GM06990 (cell line): Measurements from ENCODE around the gene MAPK1.
A peak's percentile ranks its signal among the peaks of the same experiment; 100 is the strongest.
"Not testable (repeated sequence)": the region's sequence is repeated elsewhere in the genome, so short reads cannot be mapped to it uniquely, and the experiment has no call there.

Experiments
- DNase-seq: peaks from one replicate; pipeline ENCODE4 v3.0.0-alpha.2; 2011; ENCODE audit not compliant: insufficient read length; ENCODE audit errors: extremely low read depth
- H3K27me3 ChIP-seq: replicated peaks from 2 replicates; pipeline ENCODE4 v1.6.0; 2011; ENCODE audit warnings: low read length; ENCODE audit not compliant: control insufficient read depth, insufficient read depth
- H3K36me3 ChIP-seq: 2 replicates; pipeline ENCODE4 v1.5.1; 2011; ENCODE audit warnings: low read length; ENCODE audit not compliant: control insufficient read depth, insufficient read depth
- H3K4me3 ChIP-seq: replicated peaks from 2 replicates; pipeline ENCODE4 v1.5.1; 2011; ENCODE audit warnings: low read depth, mild to moderate bottlenecking, control low read depth, low read length
- TF ChIP-seq, protein P1 (sequence below): IDR thresholded peaks from 2 replicates; pipeline ENCODE4 v1.5.1; 2011; ENCODE audit warnings: low read length, control low read depth, mild to moderate bottlenecking, inconsistent platforms; ENCODE audit not compliant: insufficient read depth, poor library complexity, severe bottlenecking

MAPK1 gene

DNA sequence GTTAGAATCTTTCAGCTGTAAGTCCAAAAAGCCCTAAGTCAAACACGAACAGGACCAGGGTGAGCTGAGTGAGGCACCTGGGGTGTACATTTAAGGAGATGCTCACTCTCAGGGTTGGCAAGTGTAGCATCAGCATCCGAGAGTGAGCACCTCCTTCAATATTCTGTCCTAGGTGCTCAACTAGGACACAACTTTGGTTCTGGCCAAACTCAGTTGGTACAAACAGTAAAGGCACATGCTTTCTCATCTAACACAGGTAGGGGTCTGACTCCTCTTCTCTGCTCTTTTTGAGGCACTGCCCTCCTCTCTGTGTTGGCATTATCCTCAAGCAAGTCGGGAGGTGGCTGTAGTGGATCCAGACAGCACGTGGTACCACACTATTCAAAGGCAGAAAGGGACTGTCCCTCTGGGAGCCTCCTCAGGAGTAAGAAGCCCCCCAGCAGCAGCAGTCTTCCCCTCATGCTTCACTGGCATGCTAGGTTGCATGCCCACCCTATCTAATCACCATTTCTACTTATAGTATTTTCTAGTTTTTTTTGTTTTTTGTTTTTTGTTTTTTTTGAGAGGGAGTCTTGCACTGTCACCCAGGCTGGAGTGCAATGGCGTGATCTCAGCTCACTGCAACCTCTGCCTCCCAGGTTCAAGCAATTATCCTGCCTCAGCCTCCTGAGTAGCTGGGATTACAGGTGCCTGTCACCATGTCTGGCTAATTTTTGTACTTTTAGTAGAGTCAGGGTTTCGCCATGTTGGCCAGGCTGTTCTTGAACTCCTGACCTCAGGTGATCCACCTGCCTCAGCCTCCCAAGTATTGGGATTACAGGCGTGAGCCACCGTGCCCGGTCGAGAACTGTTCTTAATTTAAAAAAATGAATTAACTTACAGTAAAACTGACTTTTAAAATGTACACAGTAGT lies 14.7 kb upstream of the MAPK1 start:
- TF ChIP-seq, protein P1, sequence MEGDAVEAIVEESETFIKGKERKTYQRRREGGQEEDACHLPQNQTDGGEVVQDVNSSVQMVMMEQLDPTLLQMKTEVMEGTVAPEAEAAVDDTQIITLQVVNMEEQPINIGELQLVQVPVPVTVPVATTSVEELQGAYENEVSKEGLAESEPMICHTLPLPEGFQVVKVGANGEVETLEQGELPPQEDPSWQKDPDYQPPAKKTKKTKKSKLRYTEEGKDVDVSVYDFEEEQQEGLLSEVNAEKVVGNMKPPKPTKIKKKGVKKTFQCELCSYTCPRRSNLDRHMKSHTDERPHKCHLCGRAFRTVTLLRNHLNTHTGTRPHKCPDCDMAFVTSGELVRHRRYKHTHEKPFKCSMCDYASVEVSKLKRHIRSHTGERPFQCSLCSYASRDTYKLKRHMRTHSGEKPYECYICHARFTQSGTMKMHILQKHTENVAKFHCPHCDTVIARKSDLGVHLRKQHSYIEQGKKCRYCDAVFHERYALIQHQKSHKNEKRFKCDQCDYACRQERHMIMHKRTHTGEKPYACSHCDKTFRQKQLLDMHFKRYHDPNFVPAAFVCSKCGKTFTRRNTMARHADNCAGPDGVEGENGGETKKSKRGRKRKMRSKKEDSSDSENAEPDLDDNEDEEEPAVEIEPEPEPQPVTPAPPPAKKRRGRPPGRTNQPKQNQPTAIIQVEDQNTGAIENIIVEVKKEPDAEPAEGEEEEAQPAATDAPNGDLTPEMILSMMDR: no peak
- no peaks in the 10 kb centered on the region for H3K36me3 ChIP-seq
- DNase-seq: no peak
- H3K4me3 ChIP-seq: no peak overlapping the region
- no peaks in the 10 kb centered on the region for H3K27me3 ChIP-seq

- TF ChIP-seq, protein P1: no peak
- Histone ChIP-seq H3K4me3 (no peak overlapping the region), H3K27me3 (no peaks in the 10 kb centered on the region), H3K36me3 (no peaks in the 10 kb centered on the region)
- DNase-seq: peak; percentile 59
Measured at GRCh38 chr22:21876486-21877176, 9.2 kb upstream of the MAPK1 start.

DNA sequence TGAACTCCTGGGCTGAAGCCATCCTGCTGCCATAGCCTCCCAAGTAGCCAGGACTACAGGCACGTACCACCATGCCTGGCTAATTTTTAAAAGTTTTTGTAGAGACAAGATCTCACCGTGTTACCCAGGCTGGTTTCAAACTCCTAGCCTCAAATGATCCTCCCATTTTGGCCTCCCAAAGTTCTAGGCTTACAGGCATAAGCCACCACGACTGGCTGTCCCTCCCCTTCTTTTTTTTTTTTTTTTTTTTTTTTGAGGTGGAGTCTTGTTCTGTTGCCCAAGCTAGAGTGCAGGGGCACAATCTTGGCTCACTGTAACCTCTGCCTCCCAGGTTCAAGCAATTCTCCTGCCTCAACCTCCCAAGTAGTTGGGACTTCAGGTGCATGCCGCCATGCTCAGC lies 7.5 kb upstream of the MAPK1 start:
- DNase-seq, H3K4me3 ChIP-seq, H3K27me3 ChIP-seq, H3K36me3 ChIP-seq: not testable (repeated sequence)

DNA sequence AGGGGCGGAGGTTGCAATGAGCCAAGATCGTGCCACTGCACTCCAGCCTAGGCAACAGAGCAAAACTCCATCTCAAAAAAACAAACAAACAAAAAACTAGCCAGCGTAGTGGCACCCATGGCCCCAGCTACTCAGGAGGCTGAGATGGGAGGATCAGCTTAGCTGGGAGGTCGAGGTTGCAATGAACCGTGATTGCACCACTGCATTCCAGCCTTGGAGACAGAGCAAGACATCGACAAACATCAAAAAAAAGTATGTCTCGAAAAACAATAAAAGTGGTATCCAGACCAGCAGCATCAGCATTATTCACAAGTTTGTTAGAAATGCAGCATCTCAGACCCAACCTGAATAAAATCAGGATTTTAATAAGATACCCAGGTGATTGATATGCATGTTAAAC lies 6.2 kb upstream of the MAPK1 start:
- no peaks in the 10 kb centered on the region for H3K36me3 ChIP-seq
- DNase-seq: no peak
- H3K4me3 ChIP-seq: no peak overlapping the region
- TF ChIP-seq, protein P1: no peak
- H3K27me3 ChIP-seq: no peaks in the 10 kb centered on the region

GRCh38 chr22:21872741-21873140 lies 5.3 kb upstream of the MAPK1 start:
- DNase-seq, H3K4me3 ChIP-seq, H3K36me3 ChIP-seq, H3K27me3 ChIP-seq: not testable (repeated sequence)

GRCh38 chr22:21868651-21869050 lies 1.2 kb upstream of the MAPK1 start:
- TF ChIP-seq, protein P1: no peak
- Histone ChIP-seq H3K27me3 (no peaks in the 10 kb centered on the region), H3K4me3 (no peak overlapping the region), H3K36me3 (no peaks in the 10 kb centered on the region)
- no peak for DNase-seq
